ENCODE results near the gene TMC3.
"Not testable (repeated sequence)": the region's sequence is repeated elsewhere in the genome, so short reads cannot be mapped to it uniquely, and the experiment has no call there.

Gene TMC3

GRCh38 chr15:81384891-81385720, 11.1 kb upstream of the TMC3 start:
- no peak for DNase-seq (ENCODE audit: low spot score)

GRCh38 chr15:81381720-81382119, 7.7 kb upstream of the TMC3 start:
- DNase-seq (ENCODE audit: low spot score) = no peak

GRCh38 chr15:81380668-81381067, 6.7 kb upstream of the TMC3 start:
- DNase-seq (ENCODE audit: low spot score) = no peak

- DNase-seq (ENCODE audit: low spot score) = no peak
Measured at GRCh38 chr15:81380203-81380602, 6.2 kb upstream of the TMC3 start.

GRCh38 chr15:81379269-81379668, 5.3 kb upstream of the TMC3 start:
- DNase-seq (ENCODE audit: low spot score) = no peak

GRCh38 chr15:81378443-81378842, 4.4 kb upstream of the TMC3 start:
- no peak for DNase-seq (ENCODE audit: low spot score)

GRCh38 chr15:81377871-81378270, 3.9 kb upstream of the TMC3 start:
- DNase-seq (ENCODE audit: low spot score) = no peak

- DNase-seq (ENCODE audit: low spot score) = no peak
Measured at GRCh38 chr15:81376231-81376630, 2.2 kb upstream of the TMC3 start.

GRCh38 chr15:81375461-81375860, 1.4 kb upstream of the TMC3 start:
- DNase-seq (ENCODE audit: low spot score) = no peak

- no peak for DNase-seq (ENCODE audit: low spot score)
Measured at GRCh38 chr15:81373176-81373575, 837 bp downstream of the TMC3 start.

- no peak for DNase-seq (ENCODE audit: low spot score)
Measured at GRCh38 chr15:81372575-81372974, 1.4 kb downstream of the TMC3 start.

GRCh38 chr15:81363718-81364500, 10.1 kb downstream of the TMC3 start:
- no peak for DNase-seq (ENCODE audit: low spot score)

GRCh38 chr15:81363276-81363675, 10.7 kb downstream of the TMC3 start:
- DNase-seq (ENCODE audit: low spot score) = no peak

GRCh38 chr15:81362790-81363189, 11.2 kb downstream of the TMC3 start:
- DNase-seq (ENCODE audit: low spot score) = no peak

- DNase-seq (ENCODE audit: low spot score) = no peak
Measured at GRCh38 chr15:81361891-81362290, 12.1 kb downstream of the TMC3 start.

GRCh38 chr15:81360491-81360890, 13.5 kb downstream of the TMC3 start:
- no peak for DNase-seq (ENCODE audit: low spot score)

- DNase-seq (ENCODE audit: low spot score) = no peak
Measured at GRCh38 chr15:81358248-81358647, 15.8 kb downstream of the TMC3 start.

GRCh38 chr15:81357180-81357686, 16.8 kb downstream of the TMC3 start:
- DNase-seq (ENCODE audit: low spot score) = no peak

GRCh38 chr15:81356252-81356651, 17.8 kb downstream of the TMC3 start:
- DNase-seq (ENCODE audit: low spot score) = no peak

GRCh38 chr15:81351651-81352050, 22.4 kb downstream of the TMC3 start:
- no peak for DNase-seq (ENCODE audit: low spot score)

- no peak for DNase-seq (ENCODE audit: low spot score)
Measured at GRCh38 chr15:81349271-81349670, 24.7 kb downstream of the TMC3 start.

- DNase-seq (ENCODE audit: low spot score) = not testable (repeated sequence)
Measured at GRCh38 chr15:81348691-81349090, 25.3 kb downstream of the TMC3 start.

- no peak for DNase-seq (ENCODE audit: low spot score)
Measured at GRCh38 chr15:81347910-81348309, 26.1 kb downstream of the TMC3 start.

All from D341Med (cell line).